ENCODE results near the gene AZU1.

DNA sequence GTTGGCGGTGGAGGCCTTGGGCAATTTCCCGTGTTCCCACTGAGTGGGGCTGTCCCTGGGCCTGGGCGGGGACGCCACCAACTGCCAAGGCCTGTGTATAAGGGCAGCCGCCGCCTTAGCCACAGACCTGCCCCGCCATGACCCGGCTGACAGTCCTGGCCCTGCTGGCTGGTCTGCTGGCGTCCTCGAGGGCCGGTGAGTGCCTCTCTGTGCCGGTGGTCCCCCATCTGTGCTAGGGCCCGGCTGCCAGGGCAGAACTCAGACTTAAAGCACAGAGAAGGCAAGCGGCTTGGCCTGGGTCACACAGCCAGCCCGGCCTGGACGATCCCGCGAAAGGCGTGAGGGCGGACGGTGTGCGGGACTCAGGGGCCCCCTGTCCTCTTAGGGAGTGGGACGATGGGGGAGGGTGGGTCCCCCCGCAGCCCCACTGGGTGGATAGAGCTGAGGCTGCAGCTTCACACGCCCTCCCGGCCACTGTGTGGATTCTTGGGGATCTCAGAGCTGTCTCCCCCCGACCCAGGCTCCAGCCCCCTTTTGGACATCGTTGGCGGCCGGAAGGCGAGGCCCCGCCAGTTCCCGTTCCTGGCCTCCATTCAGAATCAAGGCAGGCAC is at the start of gene AZU1:
- TF ChIP-seq, protein P1, sequence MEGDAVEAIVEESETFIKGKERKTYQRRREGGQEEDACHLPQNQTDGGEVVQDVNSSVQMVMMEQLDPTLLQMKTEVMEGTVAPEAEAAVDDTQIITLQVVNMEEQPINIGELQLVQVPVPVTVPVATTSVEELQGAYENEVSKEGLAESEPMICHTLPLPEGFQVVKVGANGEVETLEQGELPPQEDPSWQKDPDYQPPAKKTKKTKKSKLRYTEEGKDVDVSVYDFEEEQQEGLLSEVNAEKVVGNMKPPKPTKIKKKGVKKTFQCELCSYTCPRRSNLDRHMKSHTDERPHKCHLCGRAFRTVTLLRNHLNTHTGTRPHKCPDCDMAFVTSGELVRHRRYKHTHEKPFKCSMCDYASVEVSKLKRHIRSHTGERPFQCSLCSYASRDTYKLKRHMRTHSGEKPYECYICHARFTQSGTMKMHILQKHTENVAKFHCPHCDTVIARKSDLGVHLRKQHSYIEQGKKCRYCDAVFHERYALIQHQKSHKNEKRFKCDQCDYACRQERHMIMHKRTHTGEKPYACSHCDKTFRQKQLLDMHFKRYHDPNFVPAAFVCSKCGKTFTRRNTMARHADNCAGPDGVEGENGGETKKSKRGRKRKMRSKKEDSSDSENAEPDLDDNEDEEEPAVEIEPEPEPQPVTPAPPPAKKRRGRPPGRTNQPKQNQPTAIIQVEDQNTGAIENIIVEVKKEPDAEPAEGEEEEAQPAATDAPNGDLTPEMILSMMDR (IDR thresholded peaks at IDR 0.05), result no peak
- no peak for TF ChIP-seq POLR2A (IDR thresholded peaks at IDR 0.05)

All from sigmoid colon (tissue), 3 donors.